Measurements from ENCODE around the gene SLC16A5.
"Not testable (repeated sequence)": the region's sequence is repeated elsewhere in the genome, so short reads cannot be mapped to it uniquely, and the experiment has no call there.

The SLC16A5 gene, protein sequence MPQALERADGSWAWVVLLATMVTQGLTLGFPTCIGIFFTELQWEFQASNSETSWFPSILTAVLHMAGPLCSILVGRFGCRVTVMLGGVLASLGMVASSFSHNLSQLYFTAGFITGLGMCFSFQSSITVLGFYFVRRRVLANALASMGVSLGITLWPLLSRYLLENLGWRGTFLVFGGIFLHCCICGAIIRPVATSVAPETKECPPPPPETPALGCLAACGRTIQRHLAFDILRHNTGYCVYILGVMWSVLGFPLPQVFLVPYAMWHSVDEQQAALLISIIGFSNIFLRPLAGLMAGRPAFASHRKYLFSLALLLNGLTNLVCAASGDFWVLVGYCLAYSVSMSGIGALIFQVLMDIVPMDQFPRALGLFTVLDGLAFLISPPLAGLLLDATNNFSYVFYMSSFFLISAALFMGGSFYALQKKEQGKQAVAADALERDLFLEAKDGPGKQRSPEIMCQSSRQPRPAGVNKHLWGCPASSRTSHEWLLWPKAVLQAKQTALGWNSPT

DNA sequence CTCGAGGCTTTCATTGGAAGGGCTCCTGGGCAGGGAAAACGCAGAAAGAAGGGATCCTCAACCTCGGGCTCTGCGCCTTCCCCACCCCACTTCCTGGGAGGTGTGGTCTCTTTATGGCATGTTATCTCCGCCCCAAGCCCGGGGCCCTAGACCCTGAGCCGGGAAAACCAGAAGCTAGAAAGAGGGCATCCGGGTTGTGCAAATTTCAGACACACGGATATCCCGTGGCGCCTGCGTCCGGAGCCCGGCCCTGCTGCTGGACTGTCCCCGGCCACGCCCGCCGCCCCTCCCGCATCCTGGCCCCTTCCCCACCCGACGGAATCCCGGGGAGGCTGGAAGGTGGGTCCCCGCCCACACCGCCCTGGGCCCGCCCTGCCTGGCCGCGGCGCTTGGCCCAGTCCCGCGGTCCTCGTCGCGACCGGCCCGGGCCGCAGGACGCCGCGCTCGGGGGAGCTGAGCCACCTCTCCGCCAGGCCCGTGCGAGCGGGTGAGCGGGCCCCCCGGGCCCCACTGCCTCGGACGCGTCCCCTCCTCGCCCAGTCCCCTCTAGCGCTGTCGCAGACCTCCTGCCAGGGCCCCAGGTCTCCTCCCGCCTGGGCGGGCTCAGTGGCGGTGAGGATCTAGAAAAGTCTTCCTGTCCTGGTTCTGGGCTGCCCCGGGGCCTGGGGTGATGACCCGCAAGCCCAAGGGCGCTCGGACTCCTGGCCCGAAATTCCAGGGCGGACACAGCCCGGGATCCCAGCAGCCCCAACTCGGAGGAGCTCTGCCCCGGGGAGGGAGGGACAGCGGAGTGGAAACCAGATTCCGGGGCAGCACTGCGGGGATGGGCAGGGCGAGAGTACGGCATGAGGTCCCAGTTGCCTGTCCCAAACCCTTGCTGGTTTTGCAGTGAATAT lies at the start of gene SLC16A5:
TSS of gene SLC16A5 (plus strand) at position 397 of the 896 bp plus-strand sequence. CDS start 5,683 bp downstream, outside the sequence.
- Histone ChIP-seq H3K79me2 (ENCODE audit: insufficient read depth, low read length) (no peaks in the 10 kb centered on the region), H3K4me3 (ENCODE audit: low read depth, low read length, poor library complexity, severe bottlenecking) (no peak within 1 kb of the TSS), H3K9me3 (ENCODE audit: low read length) (no peaks in the 10 kb centered on the region), H3K4me1 (ENCODE audit: insufficient read depth, low read length, severe bottlenecking) (peaks cover 7% of the 10 kb centered on the region), H3K36me3 (ENCODE audit: insufficient read depth, low read length) (no peaks in the 10 kb centered on the region), H3K9ac (ENCODE audit: low read length) (no peak within 1 kb of the TSS), H3K27me3 (ENCODE audit: insufficient read depth, low read length) (peaks cover 17% of the 10 kb centered on the region), H3F3A (ENCODE audit: insufficient read depth, low read length) (no peaks in the 10 kb centered on the region), H3K4me2 (ENCODE audit: low read length) (no peak within 1 kb of the TSS), H3K27ac (ENCODE audit: low read depth, low read length, poor library complexity, severe bottlenecking) (no peak within 1 kb of the TSS), H2AFZ (ENCODE audit: low read length) (no peak within 1 kb of the TSS), H4K20me1 (ENCODE audit: insufficient read depth, low read length) (no peaks in the 10 kb centered on the region), H3K9me2 (ENCODE audit: low read depth, low read length) (no peaks in the 10 kb centered on the region)
- TF ChIP-seq, protein P1, sequence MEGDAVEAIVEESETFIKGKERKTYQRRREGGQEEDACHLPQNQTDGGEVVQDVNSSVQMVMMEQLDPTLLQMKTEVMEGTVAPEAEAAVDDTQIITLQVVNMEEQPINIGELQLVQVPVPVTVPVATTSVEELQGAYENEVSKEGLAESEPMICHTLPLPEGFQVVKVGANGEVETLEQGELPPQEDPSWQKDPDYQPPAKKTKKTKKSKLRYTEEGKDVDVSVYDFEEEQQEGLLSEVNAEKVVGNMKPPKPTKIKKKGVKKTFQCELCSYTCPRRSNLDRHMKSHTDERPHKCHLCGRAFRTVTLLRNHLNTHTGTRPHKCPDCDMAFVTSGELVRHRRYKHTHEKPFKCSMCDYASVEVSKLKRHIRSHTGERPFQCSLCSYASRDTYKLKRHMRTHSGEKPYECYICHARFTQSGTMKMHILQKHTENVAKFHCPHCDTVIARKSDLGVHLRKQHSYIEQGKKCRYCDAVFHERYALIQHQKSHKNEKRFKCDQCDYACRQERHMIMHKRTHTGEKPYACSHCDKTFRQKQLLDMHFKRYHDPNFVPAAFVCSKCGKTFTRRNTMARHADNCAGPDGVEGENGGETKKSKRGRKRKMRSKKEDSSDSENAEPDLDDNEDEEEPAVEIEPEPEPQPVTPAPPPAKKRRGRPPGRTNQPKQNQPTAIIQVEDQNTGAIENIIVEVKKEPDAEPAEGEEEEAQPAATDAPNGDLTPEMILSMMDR (IDR thresholded peaks at IDR 0.05; ENCODE audit: low read length) = no peak
- no peak for TF ChIP-seq EZH2 (IDR thresholded peaks at IDR 0.05; ENCODE audit: borderline replicate concordance, low read length)

DNA sequence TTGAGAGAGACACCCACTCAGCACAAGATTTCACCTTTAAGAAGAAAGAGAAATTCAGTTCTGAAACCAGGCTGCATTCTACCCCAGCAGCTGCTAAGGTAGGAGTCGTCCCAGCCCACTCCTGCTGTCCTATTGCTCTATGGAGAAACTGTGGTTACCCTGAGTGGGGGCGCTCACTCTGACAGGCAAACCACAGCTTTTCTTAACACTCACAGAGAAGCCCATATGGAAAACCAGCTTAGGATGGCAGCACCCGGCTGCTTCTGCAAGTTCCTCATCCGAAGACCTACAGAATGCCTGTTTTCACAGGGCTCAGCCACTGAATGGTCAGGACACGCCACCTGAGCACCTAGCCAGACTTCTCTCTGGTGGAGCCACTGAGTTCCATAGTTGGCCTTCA lies 48.5 kb upstream of the SLC16A5 start:
- Histone ChIP-seq H3K27ac (ENCODE audit: low read depth, low read length, poor library complexity, severe bottlenecking) (no peak overlapping the region), H3K4me1 (ENCODE audit: insufficient read depth, low read length, severe bottlenecking) (peaks cover 8% of the 10 kb centered on the region), H2AFZ (ENCODE audit: low read length) (no peak overlapping the region), H3K9me3 (ENCODE audit: low read length) (no peaks in the 10 kb centered on the region), H3K36me3 (ENCODE audit: insufficient read depth, low read length) (peaks cover 42% of the 10 kb centered on the region), H3K9ac (ENCODE audit: low read length) (no peak overlapping the region), H3K4me3 (ENCODE audit: low read depth, low read length, poor library complexity, severe bottlenecking) (no peak overlapping the region), H3K9me2 (ENCODE audit: low read depth, low read length) (no peaks in the 10 kb centered on the region), H4K20me1 (ENCODE audit: insufficient read depth, low read length) (no peaks in the 10 kb centered on the region), H3F3A (ENCODE audit: insufficient read depth, low read length) (no peaks in the 10 kb centered on the region), H3K4me2 (ENCODE audit: low read length) (no peak overlapping the region), H3K79me2 (ENCODE audit: insufficient read depth, low read length) (no peaks in the 10 kb centered on the region), H3K27me3 (ENCODE audit: insufficient read depth, low read length) (no peaks in the 10 kb centered on the region)
- TF ChIP-seq, protein P1 (IDR thresholded peaks at IDR 0.05; ENCODE audit: low read length) = no peak

DNA sequence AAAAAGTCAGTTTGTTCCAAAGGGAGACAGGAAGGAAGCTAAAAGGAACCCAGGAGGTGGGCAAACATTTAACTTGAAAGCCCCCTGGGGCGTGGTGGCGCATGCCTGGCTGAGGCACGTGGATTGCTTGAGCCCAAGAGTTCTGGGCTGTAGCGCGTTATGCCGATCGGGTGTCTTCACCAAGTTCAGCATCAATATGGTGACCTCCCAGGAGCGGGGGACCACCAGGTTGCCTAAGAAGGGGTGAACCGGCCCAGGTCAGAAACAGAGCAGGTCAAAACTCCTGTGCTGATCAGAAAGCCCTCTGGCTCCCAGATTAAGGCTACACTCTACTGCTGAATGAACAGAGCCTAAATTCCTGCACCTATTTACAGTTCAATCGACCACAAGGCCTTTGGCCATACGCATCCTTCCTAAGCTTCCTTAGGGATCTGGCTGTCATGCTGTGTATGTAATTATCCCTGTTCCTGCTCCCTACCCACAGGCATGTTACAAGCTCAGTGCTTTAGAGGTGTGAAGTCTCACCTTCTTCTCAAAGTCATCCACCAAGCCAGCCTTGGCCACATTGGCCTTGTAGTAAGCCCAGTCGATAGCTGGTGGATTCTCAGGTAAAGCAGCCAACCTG lies 46.0 kb upstream of the SLC16A5 start:
- Histone ChIP-seq H4K20me1 (ENCODE audit: insufficient read depth, low read length) (no peaks in the 10 kb centered on the region), H3F3A (ENCODE audit: insufficient read depth, low read length) (no peaks in the 10 kb centered on the region), H3K27ac (ENCODE audit: low read depth, low read length, poor library complexity, severe bottlenecking) (no peak overlapping the region), H3K4me2 (ENCODE audit: low read length) (no peak overlapping the region), H3K4me3 (ENCODE audit: low read depth, low read length, poor library complexity, severe bottlenecking) (no peak overlapping the region), H3K27me3 (ENCODE audit: insufficient read depth, low read length) (no peaks in the 10 kb centered on the region), H3K36me3 (ENCODE audit: insufficient read depth, low read length) (peaks cover 42% of the 10 kb centered on the region), H3K4me1 (ENCODE audit: insufficient read depth, low read length, severe bottlenecking) (peaks cover 10% of the 10 kb centered on the region), H2AFZ (ENCODE audit: low read length) (no peak overlapping the region), H3K79me2 (ENCODE audit: insufficient read depth, low read length) (no peaks in the 10 kb centered on the region), H3K9ac (ENCODE audit: low read length) (no peak overlapping the region), H3K9me3 (ENCODE audit: low read length) (no peaks in the 10 kb centered on the region), H3K9me2 (ENCODE audit: low read depth, low read length) (no peaks in the 10 kb centered on the region)
- TF ChIP-seq EZH2 (IDR thresholded peaks at IDR 0.05; ENCODE audit: borderline replicate concordance, low read length) = no peak
- TF ChIP-seq, protein P1 (IDR thresholded peaks at IDR 0.05; ENCODE audit: low read length) = no peak

DNA sequence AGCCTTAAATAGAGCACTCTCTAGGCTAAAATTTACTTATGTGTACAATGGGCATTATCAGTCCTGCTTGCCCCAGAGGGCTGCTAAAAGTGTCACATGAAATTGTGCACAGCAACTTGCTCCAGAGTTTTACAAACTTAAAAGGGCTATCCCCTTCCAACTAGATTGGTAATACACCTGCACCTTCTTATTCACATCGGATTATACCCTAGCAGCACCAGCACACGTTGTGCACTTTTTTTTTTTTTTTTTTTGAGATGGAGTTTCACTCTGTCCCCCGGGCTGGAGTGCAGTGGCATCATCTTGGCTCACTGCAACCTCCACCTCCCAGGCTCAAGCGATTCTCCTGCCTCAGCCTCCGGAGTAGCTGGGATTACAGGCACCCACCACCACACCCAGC lies 44.0 kb upstream of the SLC16A5 start:
- not testable (repeated sequence) for H2AFZ ChIP-seq (ENCODE audit: low read length); H3K79me2 ChIP-seq (ENCODE audit: insufficient read depth, low read length); H3K4me2 ChIP-seq (ENCODE audit: low read length); H3K9me2 ChIP-seq (ENCODE audit: low read depth, low read length); H3K27ac ChIP-seq (ENCODE audit: low read depth, low read length, poor library complexity, severe bottlenecking); H3K27me3 ChIP-seq (ENCODE audit: insufficient read depth, low read length); H3K9me3 ChIP-seq (ENCODE audit: low read length); H3F3A ChIP-seq (ENCODE audit: insufficient read depth, low read length); H3K9ac ChIP-seq (ENCODE audit: low read length); H3K4me3 ChIP-seq (ENCODE audit: low read depth, low read length, poor library complexity, severe bottlenecking); H4K20me1 ChIP-seq (ENCODE audit: insufficient read depth, low read length)
- peaks cover 37% of the 10 kb centered on the region for H3K36me3 ChIP-seq (ENCODE audit: insufficient read depth, low read length)
- H3K4me1 ChIP-seq (ENCODE audit: insufficient read depth, low read length, severe bottlenecking) = peaks cover 22% of the 10 kb centered on the region
